Ascending aorta (tissue), 2 donors: ENCODE results near the gene CSPG4. TPM values are rescaled to one million over a fixed set of nuclear protein-coding genes. Genes with fewer than 3 reads are reported as not detected.
"Not testable (repeated sequence)": the region's sequence is repeated elsewhere in the genome, so short reads cannot be mapped to it uniquely, and the experiment has no call there.

ENCODE experiments used
- DNase-seq, 2 donors: peaks; one replicate each; pipeline ENCODE4 v3.0.0-alpha.2; 2019; ENCODE audit warnings: low spot score in 2 of 2
- H3K27ac ChIP-seq, 2 donors: fragments of 200-600 bp; sonication (generic); one replicate each; pipeline ENCODE4 v1.5.1; 2016 to 2017; ENCODE audit warnings: mild to moderate bottlenecking in 1 of 2
- H3K27me3 ChIP-seq: fragments of 200-600 bp; sonication (generic); one replicate; pipeline ENCODE4 v1.5.1; 2017
- H3K36me3 ChIP-seq, 2 donors: fragments of 200-600 bp; sonication (generic); one replicate each; pipeline ENCODE4 v1.5.1; 2016
- H3K4me1 ChIP-seq, 2 donors: fragments of 200-600 bp; sonication (generic); one replicate each; pipeline ENCODE4 v1.5.1; 2016 to 2017; ENCODE audit warnings: mild to moderate bottlenecking in 1 of 2
- H3K4me3 ChIP-seq, 2 donors: fragments of 200-600 bp; sonication (generic); one replicate each; pipeline ENCODE4 v1.5.1; 2016 to 2017; ENCODE audit warnings: mild to moderate bottlenecking in 1 of 2
- H3K9me3 ChIP-seq, 2 donors: fragments of 200-600 bp; sonication (generic); one replicate each; pipeline ENCODE4 v1.5.1; 2016
- CTCF ChIP-seq, 3 experiments: fragments of 200-600 bp in 2 of 3; fragments of 450-650 bp in 1 of 3; sonication (generic) in 2 of 3; IDR thresholded peaks; one replicate each; pipeline ENCODE4 v1.5.1; 2016 to 2019; ENCODE audit warnings: antibody characterized with exemption in 3 of 3, mild to moderate bottlenecking in 1 of 3, moderate library complexity in 1 of 3
- intact Hi-C: fragments of 100-400 bp; cut with DNase I; formaldehyde crosslinking; loops from one replicate; pipeline ENCODE4 v1.15.1; 2023
- total RNA-seq: library from RNA; depleted of rRNA; stranded (reverse); fragments of >200 nt; gene quantifications from one replicate; pipeline ENCODE4 v1.1.0, GENCODE V29; 2016

The CSPG4 gene
- total RNA-seq, 1 donor from 2014 or later, result 258 TPM

GRCh38 chr15:75733761-75734651 lies 21.4 kb upstream of the CSPG4 start:
- peak in 1 of 2 donors; percentile 61 for DNase-seq
- Histone ChIP-seq H3K4me1 (peaks cover 0 to 10% of the 10 kb centered on the region in 2 donors), H3K27ac (no peak overlapping the region), H3K4me3 (no peak overlapping the region), H3K36me3 (no peaks in the 10 kb centered on the region), H3K9me3 (no peaks in the 10 kb centered on the region), H3K27me3 (no peaks in the 10 kb centered on the region)
- intact Hi-C loops, result loop anchor here (2.0 kb wide), 2 partner anchors 25 to 47 kb away; no protein-coding TSS in a partner anchor
- TF ChIP-seq CTCF (IDR thresholded peaks at IDR 0.05), result no peak

- Histone ChIP-seq H3K4me3 (no peak overlapping the region), H3K4me1 (peaks cover 0 to 3% of the 10 kb centered on the region in 2 donors), H3K27ac (no peak overlapping the region), H3K27me3 (no peaks in the 10 kb centered on the region), H3K36me3 (no peaks in the 10 kb centered on the region), H3K9me3 (no peaks in the 10 kb centered on the region)
- DNase-seq, result peak in 1 of 2 donors; percentile 83
- intact Hi-C loops, result loop anchor here (2.0 kb wide), 2 partner anchors 26 to 46 kb away; no protein-coding TSS in a partner anchor
- peak; percentile 88 to 97 (median 90) for TF ChIP-seq CTCF (IDR thresholded peaks at IDR 0.05)
These were observed 20.3 kb upstream of the CSPG4 start for GRCh38 chr15:75732809-75733451.

GRCh38 chr15:75732177-75732808 lies 19.6 kb upstream of the CSPG4 start:
- no peak overlapping the region for H3K27ac ChIP-seq
- no peaks in the 10 kb centered on the region for H3K36me3 ChIP-seq
- intact Hi-C loops, result loop anchor here (2.0 kb wide), 2 partner anchors 27 to 45 kb away; no protein-coding TSS in a partner anchor
- no peak overlapping the region for H3K4me3 ChIP-seq
- H3K9me3 ChIP-seq, result no peaks in the 10 kb centered on the region
- H3K27me3 ChIP-seq, result no peaks in the 10 kb centered on the region
- DNase-seq, result no peak
- H3K4me1 ChIP-seq, result no peaks in the 10 kb centered on the region
- no peak for TF ChIP-seq CTCF (IDR thresholded peaks at IDR 0.05)

- Histone ChIP-seq H3K27me3 (no peaks in the 10 kb centered on the region), H3K4me1 (no peaks in the 10 kb centered on the region), H3K9me3 (no peaks in the 10 kb centered on the region), H3K4me3 (no peak overlapping the region), H3K27ac (no peak overlapping the region), H3K36me3 (no peaks in the 10 kb centered on the region)
- no peak for DNase-seq
- intact Hi-C loops, result loop anchor here (2.0 kb wide), 4 partner anchors 19 to 71 kb away; partner anchors contain the start of gene CSPG4
- TF ChIP-seq CTCF (IDR thresholded peaks at IDR 0.05), result no peak
These were observed 18.9 kb upstream of the CSPG4 start for GRCh38 chr15:75731248-75732151.

GRCh38 chr15:75730376-75731247 lies 18.0 kb upstream of the CSPG4 start:
- not testable (repeated sequence) for H3K4me1 ChIP-seq, H3K27me3 ChIP-seq, H3K36me3 ChIP-seq, DNase-seq, H3K4me3 ChIP-seq, H3K27ac ChIP-seq, H3K9me3 ChIP-seq
- intact Hi-C loops, result loop anchor here (2.0 kb wide), 2 partner anchors 18 to 72 kb away; partner anchors contain the start of gene CSPG4
